Endothelial cell of umbilical vein (primary cell): ENCODE measurements around the gene MLF1. TPM values are rescaled to one million over a fixed set of nuclear protein-coding genes. Genes with fewer than 3 reads are reported as not detected.
A peak's percentile ranks its signal among the peaks of the same experiment; 100 is the strongest.

ENCODE experiments used
- BruUV-seq: library from RNA; stranded (reverse); fragments of 400-500 nt; replicated peaks from 2 replicates; lab custom pipeline; 2021; lab: Mats Ljungman, UMichigan
- CTCF ChIA-PET: fragments of 300-600, 350-600 bp; sonication (Branson Sonifier 250); formaldehyde crosslinking; loops from one replicate; lab custom pipeline; 2021; ENCODE audit warnings: antibody characterized with exemption, inconsistent platforms; lab: Charles Lee
- POLR2A ChIA-PET: fragments of 300-600, 350-600 bp; sonication (Branson Sonifier 250); formaldehyde crosslinking; loops from one replicate; lab custom pipeline; 2021; ENCODE audit warnings: antibody characterized with exemption, inconsistent platforms; lab: Charles Lee
- DNase-seq: peaks from one replicate; pipeline ENCODE4 v3.0.0-alpha.2; 2011; ENCODE audit warnings: low read depth, low spot score
- FAIRE-seq: peaks from 2 replicates; lab custom pipeline; 2011; peaks lifted over from hg19 to GRCh38; lab: Jason Lieb, UNC
- H2AFZ ChIP-seq: 2 replicates; pipeline ENCODE4 v1.6.0; 2012; ENCODE audit warnings: low read depth, low read length, control low read depth, inconsistent platforms
- H3K27ac ChIP-seq: 2 replicates; pipeline ENCODE4 v1.5.1; 2011; ENCODE audit warnings: low read depth, mild to moderate bottlenecking, control low read depth, low read length, moderate library complexity; ENCODE audit not compliant: insufficient read depth
- H3K27me3 ChIP-seq, 2 experiments: 2 replicates each; pipeline versions ENCODE4 v1.6.0 to v1.6.1; 2011; ENCODE audit warnings: low read length in 2 of 2, mixed read lengths in 1 of 2; ENCODE audit not compliant: control insufficient read depth in 2 of 2, insufficient read depth in 2 of 2
- H3K36me3 ChIP-seq, 2 experiments: 2 replicates in 1 of 2; 3 replicates in 1 of 2; pipeline ENCODE4 v1.5.1; 2011; ENCODE audit warnings: low read length in 2 of 2, mild to moderate bottlenecking in 1 of 2, moderate library complexity in 1 of 2; ENCODE audit not compliant: control insufficient read depth in 2 of 2, insufficient read depth in 2 of 2; ENCODE audit errors: extremely low read depth in 1 of 2
- H3K4me1 ChIP-seq: 3 replicates; pipeline ENCODE4 v1.5.1; 2011; ENCODE audit warnings: mild to moderate bottlenecking, low read length; ENCODE audit not compliant: control insufficient read depth, insufficient read depth; ENCODE audit errors: extremely low read depth
- H3K4me2 ChIP-seq: 2 replicates; pipeline ENCODE4 v1.6.1; 2011; ENCODE audit warnings: low read length, control low read depth, mixed read lengths; ENCODE audit not compliant: insufficient read depth
- H3K4me3 ChIP-seq, 3 experiments: fragments of 200-600 bp in 1 of 3; sonication (generic), shearing (Covaris generic) in 1 of 3; replicated peaks in 1 of 3; 2 replicates each; pipeline ENCODE4 v1.5.1; 2011 to 2016; ENCODE audit warnings: control low read depth in 3 of 3, low read length in 3 of 3, mild to moderate bottlenecking in 2 of 3, inconsistent platforms in 1 of 3, low read depth in 1 of 3, moderate library complexity in 1 of 3; ENCODE audit not compliant: insufficient read depth in 1 of 3
- H3K79me2 ChIP-seq: 2 replicates; pipeline ENCODE4 v1.6.0; 2012; ENCODE audit warnings: low read length, inconsistent platforms; ENCODE audit not compliant: control insufficient read depth, insufficient read depth
- H3K9ac ChIP-seq: replicated peaks from 2 replicates; pipeline ENCODE3; 2011; ENCODE audit warnings: low read length, control low read depth; ENCODE audit not compliant: insufficient read depth; ENCODE audit errors: extremely low read depth
- H3K9me1 ChIP-seq: replicated peaks from 3 replicates; pipeline ENCODE4 v1.6.0; 2011; ENCODE audit warnings: mild to moderate bottlenecking, low read length; ENCODE audit not compliant: control insufficient read depth, insufficient read depth; ENCODE audit errors: extremely low read depth
- H3K9me3 ChIP-seq: replicated peaks from 2 replicates; pipeline ENCODE4 v1.5.1; 2012; ENCODE audit warnings: low read length, inconsistent platforms; ENCODE audit not compliant: control insufficient read depth, insufficient read depth
- H4K20me1 ChIP-seq: replicated peaks from 2 replicates; pipeline ENCODE3; 2011; ENCODE audit warnings: mild to moderate bottlenecking, low read length; ENCODE audit not compliant: control insufficient read depth, insufficient read depth; ENCODE audit errors: extremely low read depth
- EZH2 ChIP-seq: IDR thresholded peaks from 2 replicates; pipeline ENCODE4 v1.6.1; 2012; ENCODE audit warnings: borderline replicate concordance, low read depth, mild to moderate bottlenecking, moderate library complexity, low read length, inconsistent platforms; ENCODE audit not compliant: severe bottlenecking
- FOS ChIP-seq: IDR thresholded peaks from 2 replicates; pipeline ENCODE4 v1.6.1; 2011; ENCODE audit warnings: mild to moderate bottlenecking, low read length, moderate library complexity, borderline replicate concordance; ENCODE audit not compliant: insufficient read depth
- GATA2 ChIP-seq: IDR thresholded peaks from 2 replicates; pipeline ENCODE4 v1.7.0; 2011; ENCODE audit warnings: low read depth, mild to moderate bottlenecking, moderate library complexity, mixed read lengths, low read length; ENCODE audit not compliant: insufficient read length, insufficient read depth
- JUN ChIP-seq: IDR thresholded peaks from 2 replicates; pipeline ENCODE4 v1.6.1; 2011; ENCODE audit warnings: borderline replicate concordance, low read depth; ENCODE audit not compliant: insufficient read length, insufficient read depth
- MYC ChIP-seq: IDR thresholded peaks from one replicate; pipeline ENCODE4 v1.6.1; 2011; ENCODE audit warnings: mild to moderate bottlenecking, low read depth, low read length
- POLR2A ChIP-seq: IDR thresholded peaks from 2 replicates; pipeline ENCODE4 v1.6.1; 2012; ENCODE audit warnings: low read depth, mild to moderate bottlenecking, control low read depth, low read length
- POLR2AphosphoS5 ChIP-seq: IDR thresholded peaks from 2 replicates; pipeline ENCODE4 v1.6.1; 2012; ENCODE audit warnings: low read depth, mild to moderate bottlenecking, control low read depth, low read length, moderate library complexity; ENCODE audit not compliant: insufficient read depth
- dilution Hi-C: fragments of 300-500 bp; cut with MboI; formaldehyde crosslinking; loops from one replicate; pipeline ENCODE4 v1.15.0; 2019; ENCODE audit warnings: low sequenced_read_pairs; ENCODE audit not compliant: extremely low pct_ligation_motif_present
- intact Hi-C: fragments of 100-400 bp; cut with micrococcal nuclease; formaldehyde crosslinking; loops from one replicate; pipeline ENCODE4 v1.10.0; 2022
- polyA plus RNA-seq, 4 experiments: library from polyadenylated mRNA; depleted of rRNA in 3 of 4; stranded (reverse) in 3 of 4; unstranded in 1 of 4; fragments of >200 nt; gene quantifications; 2 replicates each; pipeline versions ENCODE4 v1.2.1 to v1.2.3, GENCODE V29; 2011 to 2012; ENCODE audit warnings: missing spikeins in 1 of 4
- total RNA-seq: library from RNA; stranded (reverse); gene quantifications from 2 replicates; pipeline ENCODE4 v1.2.3, GENCODE V29; 2021
- TF ChIP-seq, protein P1 (sequence below): IDR thresholded peaks from 2 replicates; pipeline ENCODE4 v1.6.1; 2011; ENCODE audit not compliant: insufficient read depth, insufficient read length
- TF ChIP-seq, protein P2 (sequence below), 2 donors: IDR thresholded peaks; 1 replicate in 1 of 2; 2 replicates in 1 of 2; pipeline ENCODE4 v1.5.1; 2011; ENCODE audit warnings: low read length in 2 of 2, mild to moderate bottlenecking in 2 of 2, moderate library complexity in 2 of 2, control low read depth in 1 of 2, inconsistent platforms in 1 of 2, low read depth in 1 of 2; ENCODE audit not compliant: insufficient read depth in 1 of 2; ENCODE audit errors: extremely low read depth in 1 of 2

Gene MLF1
- total and polyA plus RNA-seq, 2 donors (not counting 3 experiments of a cell fraction or from before 2014, with no cell fraction given): 3.0 to 5.3 TPM

DNA sequence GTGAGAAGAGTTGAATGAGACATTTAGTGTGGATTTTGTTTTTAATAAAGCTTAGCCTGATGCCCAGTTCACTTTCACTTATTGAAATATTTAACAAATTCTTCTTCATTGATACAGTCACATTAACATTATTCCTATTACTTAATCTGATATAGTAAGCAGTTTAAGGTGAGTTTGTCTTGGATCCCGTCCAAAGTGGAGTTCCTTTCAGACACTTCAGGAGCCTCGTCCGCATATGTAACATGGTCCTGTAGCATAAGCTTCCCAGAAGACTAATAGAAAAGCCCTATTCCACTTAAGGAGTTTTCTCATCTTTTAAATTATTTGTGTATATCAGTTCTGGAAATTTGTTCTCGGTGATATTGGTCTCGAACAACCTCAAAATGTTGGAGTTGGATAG, 39.7 kb upstream of the MLF1 start:
- Histone ChIP-seq H3K9me3 (no peaks in the 10 kb centered on the region), H3K4me2 (no peak overlapping the region), H3K27ac (no peak overlapping the region), H3K27me3 (no peaks in the 10 kb centered on the region), H2AFZ (no peak overlapping the region), H3K36me3 (no peaks in the 10 kb centered on the region), H4K20me1 (no peaks in the 10 kb centered on the region), H3K4me3 (no peak overlapping the region), H3K79me2 (no peaks in the 10 kb centered on the region), H3K9me1 (no peaks in the 10 kb centered on the region), H3K4me1 (no peaks in the 10 kb centered on the region), H3K9ac (no peak overlapping the region)
- TF ChIP-seq FOS: no peak
- TF ChIP-seq, protein P1, sequence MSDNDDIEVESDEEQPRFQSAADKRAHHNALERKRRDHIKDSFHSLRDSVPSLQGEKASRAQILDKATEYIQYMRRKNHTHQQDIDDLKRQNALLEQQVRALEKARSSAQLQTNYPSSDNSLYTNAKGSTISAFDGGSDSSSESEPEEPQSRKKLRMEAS: no peak
- no peak for TF ChIP-seq POLR2AphosphoS5
- no peak for TF ChIP-seq JUN
- TF ChIP-seq POLR2A: no peak
- TF ChIP-seq EZH2: no peak
- TF ChIP-seq GATA2: no peak
- TF ChIP-seq, protein P2, sequence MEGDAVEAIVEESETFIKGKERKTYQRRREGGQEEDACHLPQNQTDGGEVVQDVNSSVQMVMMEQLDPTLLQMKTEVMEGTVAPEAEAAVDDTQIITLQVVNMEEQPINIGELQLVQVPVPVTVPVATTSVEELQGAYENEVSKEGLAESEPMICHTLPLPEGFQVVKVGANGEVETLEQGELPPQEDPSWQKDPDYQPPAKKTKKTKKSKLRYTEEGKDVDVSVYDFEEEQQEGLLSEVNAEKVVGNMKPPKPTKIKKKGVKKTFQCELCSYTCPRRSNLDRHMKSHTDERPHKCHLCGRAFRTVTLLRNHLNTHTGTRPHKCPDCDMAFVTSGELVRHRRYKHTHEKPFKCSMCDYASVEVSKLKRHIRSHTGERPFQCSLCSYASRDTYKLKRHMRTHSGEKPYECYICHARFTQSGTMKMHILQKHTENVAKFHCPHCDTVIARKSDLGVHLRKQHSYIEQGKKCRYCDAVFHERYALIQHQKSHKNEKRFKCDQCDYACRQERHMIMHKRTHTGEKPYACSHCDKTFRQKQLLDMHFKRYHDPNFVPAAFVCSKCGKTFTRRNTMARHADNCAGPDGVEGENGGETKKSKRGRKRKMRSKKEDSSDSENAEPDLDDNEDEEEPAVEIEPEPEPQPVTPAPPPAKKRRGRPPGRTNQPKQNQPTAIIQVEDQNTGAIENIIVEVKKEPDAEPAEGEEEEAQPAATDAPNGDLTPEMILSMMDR (IDR thresholded peaks at IDR 0.05; ENCODE audit: extremely low read depth in 1 of 2, insufficient read depth in 1 of 2, low read depth in 1 of 2, low read length in 2 of 2): no peak
- TF ChIP-seq MYC: no peak
- dilution Hi-C loops (no loop called here), intact Hi-C loops (loop anchor here (10.0 kb wide), 1 partner anchor 217 kb away; no protein-coding TSS in a partner anchor)
- FAIRE-seq (no peak), DNase-seq (peak; percentile 8)
- BruUV-seq: no TSS peak
- ChIA-PET CTCF (interaction anchor here (0.6 to 2.9 kb wide), 27 partner anchors 9 to 1327 kb away, joined by 3 to 71 read pairs (median 4); partner anchors contain the start of gene RSRC1), POLR2A (no interaction called here)
